Retinal pigment epithelial cell (primary cell): Measurements from ENCODE around the gene ALOX5AP.

Experiments
- DNase-seq: peaks from one replicate; pipeline ENCODE4 v3.0.0-alpha.2; 2010; ENCODE audit warnings: low read depth
- H3K4me3 ChIP-seq: 2 replicates; pipeline ENCODE4 v1.5.1; 2011; ENCODE audit warnings: mild to moderate bottlenecking, low read length, control low read depth, moderate library complexity
- CTCF ChIP-seq: conservative IDR thresholded peaks from 2 replicates; pipeline ENCODE4 v1.5.1; 2011; ENCODE audit warnings: low read depth, low read length, control low read depth, inconsistent platforms

The ALOX5AP gene

DNA sequence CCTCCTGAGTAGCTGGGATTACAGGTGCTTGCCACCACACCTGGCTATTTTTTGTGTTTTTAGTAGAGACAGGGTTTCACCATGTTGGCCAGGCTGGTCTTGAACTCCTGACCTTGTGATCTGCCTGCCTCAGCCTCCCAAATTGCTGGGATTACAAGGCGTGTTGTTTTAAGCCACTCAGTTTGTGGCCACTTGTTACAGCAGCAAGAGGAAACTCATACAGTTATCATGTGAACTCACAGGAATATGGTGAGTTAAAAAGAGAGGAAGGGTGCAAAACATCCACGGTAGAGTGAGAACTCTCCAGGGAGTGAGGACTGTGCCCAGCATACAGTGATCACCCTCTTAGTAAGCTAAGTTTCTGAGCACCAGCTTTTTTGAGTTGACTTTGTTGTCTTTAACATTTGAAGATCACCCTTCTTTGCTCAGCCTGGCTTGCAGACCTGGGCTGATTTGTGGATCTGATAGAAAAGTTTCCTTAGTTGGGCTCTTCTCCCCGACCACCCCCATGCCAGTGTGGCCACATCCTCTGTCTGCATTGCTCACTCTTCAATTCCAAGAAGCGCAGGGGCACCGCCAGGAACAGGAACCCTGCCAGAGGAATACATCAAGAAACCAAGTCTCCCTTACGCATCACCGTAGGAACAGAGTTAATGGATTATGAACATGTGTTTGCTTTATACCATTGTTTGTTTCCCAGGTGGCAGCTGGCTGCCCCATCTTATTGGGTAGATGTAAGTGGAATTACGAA lies 16.0 kb downstream of the ALOX5AP start:
- no peak for TF ChIP-seq CTCF
- DNase-seq: no peak
- no peak overlapping the region for H3K4me3 ChIP-seq

GRCh38 chr13:30752201-30752797 lies 17.0 kb downstream of the ALOX5AP start:
- no peak overlapping the region for H3K4me3 ChIP-seq
- DNase-seq: no peak
- peak; percentile 10 for TF ChIP-seq CTCF

DNA sequence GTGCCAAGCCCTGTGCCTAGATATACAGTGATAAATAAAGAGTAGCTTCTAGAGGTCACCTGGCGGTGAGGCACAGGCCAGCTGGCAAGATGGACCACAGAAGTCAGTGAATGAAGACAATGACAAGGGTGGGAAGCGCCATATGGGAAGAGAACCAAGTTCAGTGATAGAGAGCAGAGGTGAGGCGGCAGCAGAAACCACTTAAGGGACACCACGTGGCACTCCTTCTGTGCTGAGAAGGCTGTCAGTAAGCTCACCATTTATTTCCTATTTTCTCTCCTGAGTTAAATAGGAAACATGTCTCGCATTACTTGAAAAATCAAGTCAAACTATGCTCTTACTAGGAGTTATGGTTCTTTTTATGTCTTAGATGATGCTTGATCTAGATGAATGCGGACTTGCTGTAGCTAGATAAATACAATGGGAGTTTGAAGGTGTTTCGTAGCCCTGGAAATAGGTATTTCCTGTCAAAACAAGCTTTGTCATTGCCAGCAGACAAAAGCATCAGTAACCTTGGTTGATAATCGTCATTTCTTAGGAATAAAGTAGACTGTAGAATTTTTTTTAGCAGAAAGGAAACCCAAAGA lies 17.8 kb downstream of the ALOX5AP start:
- TF ChIP-seq CTCF: no peak
- H3K4me3 ChIP-seq: no peak overlapping the region
- no peak for DNase-seq

GRCh38 chr13:30755678-30756077 lies 20.3 kb downstream of the ALOX5AP start:
- DNase-seq: no peak
- H3K4me3 ChIP-seq: no peak overlapping the region
- TF ChIP-seq CTCF: no peak

GRCh38 chr13:30757026-30757742 lies 21.8 kb downstream of the ALOX5AP start:
- no peak for TF ChIP-seq CTCF
- no peak for DNase-seq

GRCh38 chr13:30759748-30760147 lies 24.4 kb downstream of the ALOX5AP start:
- no peak for DNase-seq
- H3K4me3 ChIP-seq: no peak overlapping the region
- TF ChIP-seq CTCF: no peak

More at GRCh38 chr13:30757026-30757742, 21.8 kb downstream of the ALOX5AP start:
- H3K4me3 ChIP-seq: no peak overlapping the region
